B cell (primary cell): ENCODE measurements around the gene ACKR2. TPM values are rescaled to one million over a fixed set of nuclear protein-coding genes. Genes with fewer than 3 reads are reported as not detected.

Source experiments
- ATAC-seq: fragments of 200-7000 bp; cut with Tn5 transposase; one replicate; pipeline ENCODE4 v1.10.0; 2021; ENCODE audit warnings: low read depth, mild to moderate bottlenecking, moderate number of reproducible peaks, moderate library complexity
- CTCF ChIA-PET: fragments of 350-600 bp; sonication (Branson Sonifier 250); formaldehyde crosslinking; loops from one replicate; lab custom pipeline; 2021; ENCODE audit warnings: antibody characterized with exemption, inconsistent platforms; lab: Charles Lee
- POLR2A ChIA-PET: fragments of 350-600 bp; sonication (Branson Sonifier 250); formaldehyde crosslinking; loops from one replicate; lab custom pipeline; 2021; ENCODE audit warnings: antibody characterized with exemption; lab: Charles Lee
- DNase-seq: peaks from one replicate; pipeline ENCODE4 v3.0.0; 2013
- H2AFZ ChIP-seq: 2 replicates; pipeline ENCODE4 v1.6.1; 2012; ENCODE audit warnings: mild to moderate bottlenecking, low read depth, low read length; ENCODE audit not compliant: insufficient read depth, poor library complexity, severe bottlenecking
- H3K27ac ChIP-seq, 2 donors: 1 replicate in 1 of 2; 2 replicates in 1 of 2; pipeline ENCODE4 v1.5.1; 2012 to 2013; ENCODE audit warnings: low read length in 2 of 2, mild to moderate bottlenecking in 2 of 2, moderate library complexity in 1 of 2
- H3K27me3 ChIP-seq, 4 experiments: fragments of 200-600 bp in 1 of 4; sonication (generic) in 1 of 4; replicated peaks in 1 of 4; 1 replicate in 2 of 4; 2 replicates in 2 of 4; pipeline versions ENCODE4 v1.6.1 to v1.7.0; 2013 to 2016; ENCODE audit warnings: low read length in 3 of 4, mild to moderate bottlenecking in 2 of 4, mixed read lengths in 1 of 4, moderate library complexity in 1 of 4; ENCODE audit not compliant: insufficient read depth in 4 of 4, control insufficient read depth in 3 of 4; ENCODE audit errors: control extremely low read depth in 1 of 4
- H3K36me3 ChIP-seq, 2 experiments: replicated peaks in 1 of 2; 1 replicate in 1 of 2; 2 replicates in 1 of 2; pipeline versions ENCODE4 v1.6.1 to v1.7.1; 2013; ENCODE audit warnings: low read length in 1 of 2; ENCODE audit not compliant: insufficient read depth in 2 of 2, control insufficient read depth in 1 of 2; ENCODE audit errors: control extremely low read depth in 1 of 2, extremely low read depth in 1 of 2
- H3K4me1 ChIP-seq, 2 donors: fragments of 200-600 bp in 1 of 2; sonication (generic) in 1 of 2; 1 replicate in 1 of 2; 2 replicates in 1 of 2; pipeline versions ENCODE4 v1.5.1 to v1.6.1; 2013 to 2017; ENCODE audit warnings: low read length in 2 of 2; ENCODE audit not compliant: control insufficient read depth in 2 of 2, insufficient read depth in 2 of 2
- H3K4me2 ChIP-seq: replicated peaks from 2 replicates; pipeline ENCODE3; 2012; ENCODE audit warnings: mild to moderate bottlenecking, low read depth, low read length; ENCODE audit not compliant: poor library complexity, severe bottlenecking
- H3K4me3 ChIP-seq, 5 experiments: fragments of 200-600 bp in 1 of 5; sonication (generic) in 1 of 5; 1 replicate in 3 of 5; 2 replicates in 2 of 5; pipeline versions ENCODE4 v1.5.1 to v1.7.0; 2011 to 2016; ENCODE audit warnings: low read length in 4 of 5, mild to moderate bottlenecking in 4 of 5, low read depth in 2 of 5, control low read depth in 1 of 5, moderate library complexity in 1 of 5; ENCODE audit not compliant: insufficient read depth in 1 of 5; ENCODE audit errors: control extremely low read depth in 1 of 5, extremely low read depth in 1 of 5
- H3K79me2 ChIP-seq: fragments of 200-600 bp; sonication (generic); one replicate; pipeline ENCODE4 v1.6.0; 2016; ENCODE audit warnings: low read length; ENCODE audit not compliant: control insufficient read depth, insufficient read depth
- H3K9ac ChIP-seq: fragments of 200-600 bp; sonication (generic); 2 replicates; pipeline ENCODE4 v1.6.1; 2017; ENCODE audit warnings: mild to moderate bottlenecking, low read length, moderate library complexity
- H3K9me3 ChIP-seq, 3 donors: one replicate each; pipeline versions ENCODE4 v1.6.1 to v1.7.1; 2013; ENCODE audit warnings: low read length in 2 of 3; ENCODE audit not compliant: control insufficient read depth in 2 of 3, insufficient read depth in 1 of 3; ENCODE audit errors: control extremely low read depth in 1 of 3
- H4K20me1 ChIP-seq: 2 replicates; pipeline ENCODE4 v1.6.0; 2012; ENCODE audit warnings: mild to moderate bottlenecking, low read length; ENCODE audit not compliant: insufficient read depth, control insufficient read depth, poor library complexity, severe bottlenecking
- H3K27ac Mint-ChIP-seq: one replicate; pipeline ENCODE4 v1.8.0; 2021; ENCODE audit warnings: mixed read lengths
- H3K27me3 Mint-ChIP-seq: one replicate; pipeline ENCODE4 v1.8.0; 2021; ENCODE audit warnings: mixed read lengths
- H3K4me1 Mint-ChIP-seq: one replicate; pipeline ENCODE4 v1.8.0; 2021; ENCODE audit warnings: mixed read lengths
- H3K4me3 Mint-ChIP-seq: one replicate; pipeline ENCODE4 v1.8.0; 2021; ENCODE audit warnings: mixed read lengths
- H3K9me3 Mint-ChIP-seq: one replicate; pipeline ENCODE4 v1.8.0; 2022; ENCODE audit warnings: mixed read lengths; ENCODE audit not compliant: insufficient read depth
- CTCF ChIP-seq: fragments of 200-600 bp; IDR thresholded peaks from one replicate; pipeline ENCODE4 v1.8.0; 2022; ENCODE audit warnings: antibody characterized with exemption, mild to moderate bottlenecking
- EZH2 ChIP-seq: IDR thresholded peaks from 2 replicates; pipeline ENCODE4 v1.6.1; 2012; ENCODE audit warnings: borderline replicate concordance, low read depth, mild to moderate bottlenecking, moderate library complexity, low read length; ENCODE audit not compliant: insufficient read depth, poor library complexity, severe bottlenecking
- WGBS: methylation state at CpG from one replicate; pipeline ENCODE4 v1.1.5; 2013; ENCODE audit warnings: missing lambda C conversion rate; ENCODE audit not compliant: insufficient coverage; 5-methylcytosine and 5-hydroxymethylcytosine counted together
- intact Hi-C: fragments of 100-400 bp; cut with micrococcal nuclease; formaldehyde crosslinking; loops from one replicate; pipeline ENCODE4 v1.10.0; 2022
- polyA plus RNA-seq: library from polyadenylated mRNA; depleted of rRNA; stranded (reverse); fragments of >200 nt; gene quantifications from 2 replicates; pipeline ENCODE4 v1.2.3, GENCODE V29; 2012
- total RNA-seq, 2 donors: library from RNA; stranded (reverse); fragments of 120-200 nt in 1 of 2; gene quantifications; 1 replicate in 1 of 2; 2 replicates in 1 of 2; pipeline versions ENCODE4 v1.2.3 to v1.2.4, GENCODE V29; 2013 to 2022

ACKR2 gene
- total and polyA plus RNA-seq, 2 donors (not counting 1 experiment from before 2014, with no cell fraction given), result 0.31 to 1.7 TPM

- Histone ChIP-seq H3K4me3 (no peak overlapping the region), H3K9me3 (no peaks in the 10 kb centered on the region), H3K9ac (no peak overlapping the region), H4K20me1 (no peaks in the 10 kb centered on the region), H3K27me3 (peaks cover 0 to 10% (median 8%) of the 10 kb centered on the region in 4 experiments), H3K36me3 (no peaks in the 10 kb centered on the region), H3K4me2 (no peak overlapping the region), H3K27ac (no peak overlapping the region), H3K4me1 (no peaks in the 10 kb centered on the region), H2AFZ (no peak overlapping the region), H3K79me2 (no peaks in the 10 kb centered on the region)
- DNase-seq (no peak), ATAC-seq (no peak)
- H3K27me3 Mint-ChIP-seq, result peaks cover 37% of the 10 kb centered on the region
- no peak overlapping the region for H3K27ac Mint-ChIP-seq
- 88% methylated on average over 1 of the region's 1 CpG for WGBS
- TF ChIP-seq CTCF (no peak), EZH2 (no peak)
- ChIA-PET CTCF (no interaction called here), POLR2A (no interaction called here)
- H3K9me3 Mint-ChIP-seq, result no peaks in the 10 kb centered on the region
- no peak overlapping the region for H3K4me3 Mint-ChIP-seq
- intact Hi-C loops, result no loop called here
- no peaks in the 10 kb centered on the region for H3K4me1 Mint-ChIP-seq
Measured at GRCh38 chr3:42892169-42892568, 82.9 kb downstream of the ACKR2 start.

- CTCF ChIA-PET, result interaction anchor here (1.0 kb wide), 1 partner anchor 11 kb away, joined by 3 read pairs; no protein-coding TSS in a partner anchor
- H4K20me1 ChIP-seq, result no peaks in the 10 kb centered on the region
- peaks cover 33% of the 10 kb centered on the region for H3K27me3 Mint-ChIP-seq
Measured at GRCh38 chr3:42892807-42893206, 83.6 kb downstream of the ACKR2 start.

More at GRCh38 chr3:42892807-42893206, 83.6 kb downstream of the ACKR2 start:
- intact Hi-C loops, result no loop called here
- Mint-ChIP-seq H3K9me3 (no peaks in the 10 kb centered on the region), H3K27ac (no peak overlapping the region), H3K4me3 (no peak overlapping the region), H3K4me1 (no peaks in the 10 kb centered on the region)
- no peak for ATAC-seq
- Histone ChIP-seq H3K36me3 (no peaks in the 10 kb centered on the region), H3K9me3 (no peaks in the 10 kb centered on the region), H3K27ac (no peak overlapping the region), H3K4me1 (no peaks in the 10 kb centered on the region), H3K4me2 (no peak overlapping the region), H3K9ac (no peak overlapping the region), H2AFZ (no peak overlapping the region), H3K4me3 (no peak overlapping the region), H3K79me2 (no peaks in the 10 kb centered on the region), H3K27me3 (peaks cover 0 to 9% (median 5%) of the 10 kb centered on the region in 4 experiments)
- DNase-seq, result no peak
- TF ChIP-seq CTCF, result no peak
- TF ChIP-seq EZH2, result no peak
- POLR2A ChIA-PET, result no interaction called here
- no CpG with 5 or more reads among the region's 1 CpG for WGBS
